GM18498 (cell line): ENCODE results near the gene TEX19.
"Not testable (repeated sequence)": the region's sequence is repeated elsewhere in the genome, so short reads cannot be mapped to it uniquely, and the experiment has no call there.

Source experiments
- ATAC-seq: cut with Tn5 transposase; IDR thresholded peaks from one replicate; pipeline ENCODE4 v1.9.1; 2021; ENCODE audit warnings: mild to moderate bottlenecking, moderate library complexity; ENCODE audit not compliant: unreplicated experiment

The TEX19 gene

GRCh38 chr17:82406131-82406671, 47.2 kb downstream of the TEX19 start:
- no peak for ATAC-seq

GRCh38 chr17:82407255-82407654, 48.2 kb downstream of the TEX19 start:
- no peak for ATAC-seq

- ATAC-seq = no peak
These were observed 49.4 kb downstream of the TEX19 start for GRCh38 chr17:82408288-82408937.

- no peak for ATAC-seq
These were observed 49.9 kb downstream of the TEX19 start for GRCh38 chr17:82408938-82409318.

DNA sequence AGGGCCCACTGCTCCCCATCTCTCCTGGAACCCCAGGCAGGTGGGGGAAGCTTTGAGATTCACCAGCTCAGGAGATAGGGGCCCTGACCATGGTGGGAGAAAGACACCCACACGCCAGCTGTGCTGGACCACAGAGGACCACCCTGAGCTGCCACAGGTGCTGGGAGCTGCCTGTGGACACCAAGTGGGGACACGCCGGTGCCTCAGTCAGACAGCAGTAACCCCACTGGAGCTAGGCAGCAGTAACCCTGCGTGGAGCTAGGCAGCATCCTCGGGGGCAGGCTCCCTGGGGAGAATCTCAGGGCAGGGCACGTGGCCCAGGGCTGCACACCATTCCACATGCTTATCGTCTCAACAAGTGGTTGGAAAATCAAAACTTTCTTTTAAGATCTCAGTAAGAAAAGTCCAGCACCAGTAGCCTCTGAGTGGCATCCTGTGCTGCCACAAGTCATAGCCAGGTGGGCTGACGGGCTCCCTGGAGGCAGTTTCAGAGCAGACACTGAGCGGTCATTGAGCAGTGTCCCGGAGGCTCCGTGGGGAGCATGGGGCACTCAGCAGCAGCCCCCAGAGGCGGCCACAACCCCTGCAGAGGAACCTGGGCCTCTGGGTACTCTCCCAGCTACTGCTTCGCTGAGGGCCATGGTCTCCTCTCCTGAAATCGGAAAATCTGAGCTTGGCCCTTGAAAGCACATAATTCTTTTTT, 51.1 kb downstream of the TEX19 start:
- ATAC-seq = no peak

GRCh38 chr17:82411396-82412053, 52.5 kb downstream of the TEX19 start:
- no peak for ATAC-seq

- not testable (repeated sequence) for ATAC-seq
These were observed 53.0 kb downstream of the TEX19 start for GRCh38 chr17:82412081-82412480.

GRCh38 chr17:82412535-82413520, 53.8 kb downstream of the TEX19 start:
- no peak for ATAC-seq
